T-helper 9 cell (primary cell): Measurements from ENCODE around the gene FBXO7.

Source experiments
- DNase-seq: peaks from one replicate; pipeline ENCODE4 v3.0.0-alpha.2; 2020

Gene FBXO7

DNA sequence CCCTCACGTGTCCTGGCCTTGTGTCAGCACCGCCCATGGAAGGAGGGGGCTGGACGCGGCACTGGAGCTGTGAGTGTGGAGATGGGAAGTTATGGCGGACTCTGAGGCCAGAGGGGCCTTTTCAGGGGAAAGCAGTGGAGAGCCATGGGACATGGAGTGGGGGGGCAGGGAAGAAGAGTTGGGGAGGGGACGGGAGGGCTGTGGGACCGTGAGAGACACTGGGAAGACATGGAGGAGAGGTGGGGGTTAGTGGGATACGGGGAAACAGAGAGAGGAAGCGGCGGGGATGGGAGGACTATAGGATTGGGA lies 58.2 kb downstream of the FBXO7 start:
- DNase-seq = no peak

DNA sequence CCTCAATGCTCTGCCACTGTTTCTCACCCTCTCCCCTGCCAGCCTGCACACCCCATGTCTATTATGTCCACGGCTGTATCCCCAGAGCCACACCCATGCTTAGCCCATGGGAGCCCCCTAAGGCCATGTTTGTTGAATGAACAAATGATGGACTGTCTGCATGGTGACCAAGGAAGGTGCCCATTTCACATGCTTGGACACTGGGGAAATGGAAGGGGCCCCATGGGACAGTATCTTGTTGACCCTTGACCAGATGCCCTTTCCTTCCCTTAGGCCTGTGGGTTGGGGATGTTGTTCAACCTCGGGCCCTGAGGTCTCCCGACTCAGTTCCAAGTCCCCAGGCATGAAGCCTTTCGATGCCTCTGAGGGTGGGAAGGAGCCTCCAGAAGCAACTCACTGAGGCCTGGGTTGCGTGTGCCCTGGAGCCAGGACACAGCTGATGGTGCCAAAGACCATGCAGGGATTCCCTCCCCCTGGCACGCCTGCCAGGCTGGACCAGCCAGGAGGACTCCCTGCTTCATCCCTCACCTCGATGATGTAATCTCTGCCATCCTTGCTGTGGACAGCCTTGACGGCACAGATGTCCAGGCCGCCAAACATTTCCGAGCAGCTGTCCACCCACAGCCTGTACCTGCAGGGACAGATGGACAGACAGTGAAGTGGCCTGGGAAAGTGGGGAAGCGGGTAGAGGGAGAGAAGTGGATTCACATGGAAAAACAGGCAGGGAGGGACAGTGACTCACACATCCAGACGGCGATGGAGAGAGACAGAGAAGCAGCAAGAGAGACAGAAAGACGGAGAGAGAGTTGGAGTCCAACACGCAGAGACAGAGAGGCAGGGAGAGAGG lies 58.9 kb downstream of the FBXO7 start:
- no peak for DNase-seq

GRCh38 chr22:32534252-32535235 lies 59.9 kb downstream of the FBXO7 start:
- no peak for DNase-seq

DNA sequence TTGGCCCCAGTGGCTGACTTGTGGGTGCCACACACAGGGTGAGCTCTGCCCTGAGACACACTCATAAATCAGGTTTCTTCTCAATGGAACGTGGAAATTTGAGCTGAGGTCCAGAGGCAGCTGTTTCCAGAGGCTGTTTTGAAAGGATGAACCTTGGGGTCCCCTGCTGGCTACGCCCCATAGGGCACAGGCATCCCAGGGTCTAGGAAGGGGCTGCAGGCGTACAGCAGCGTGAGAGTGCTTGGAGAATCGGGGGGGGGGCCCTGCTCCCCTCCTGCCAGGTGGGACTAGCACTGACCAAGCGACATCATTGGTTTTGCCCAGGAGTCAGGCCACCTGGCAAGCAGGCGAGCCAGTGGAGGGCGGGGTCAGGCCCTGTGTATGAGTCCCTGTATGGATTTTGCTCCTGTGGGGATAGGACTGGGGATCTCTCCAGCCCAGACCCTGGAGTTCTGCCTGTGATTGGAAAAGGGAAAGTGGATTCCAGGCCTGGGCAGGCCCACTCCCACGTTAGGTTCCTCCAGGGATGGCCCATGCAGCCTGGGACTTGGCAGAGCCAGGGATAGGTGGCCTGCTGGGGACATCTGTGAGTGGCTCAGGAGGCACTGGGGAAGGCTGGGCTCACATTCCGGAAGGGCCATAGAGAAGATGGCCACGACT lies 61.0 kb downstream of the FBXO7 start:
- DNase-seq = no peak

DNA sequence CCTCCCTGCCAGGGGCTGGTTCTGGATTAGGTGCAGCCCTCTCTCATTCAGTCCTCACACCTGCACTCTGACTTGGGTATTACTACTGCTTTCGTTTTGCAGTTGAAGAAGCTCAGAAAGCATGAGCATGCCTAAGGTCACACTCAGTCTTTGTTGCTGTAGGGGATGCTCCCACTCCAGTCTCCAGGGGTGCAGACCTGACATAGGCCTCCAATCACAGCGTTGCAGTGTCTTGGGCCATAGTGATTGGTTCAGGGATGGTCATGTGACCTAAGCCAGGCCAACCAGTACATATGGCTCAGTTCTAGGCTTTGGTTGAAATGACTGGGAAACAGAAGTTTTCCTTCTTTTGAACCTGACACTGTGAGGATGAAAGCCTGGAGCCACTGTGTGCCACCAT lies 61.7 kb downstream of the FBXO7 start:
- DNase-seq = no peak

DNA sequence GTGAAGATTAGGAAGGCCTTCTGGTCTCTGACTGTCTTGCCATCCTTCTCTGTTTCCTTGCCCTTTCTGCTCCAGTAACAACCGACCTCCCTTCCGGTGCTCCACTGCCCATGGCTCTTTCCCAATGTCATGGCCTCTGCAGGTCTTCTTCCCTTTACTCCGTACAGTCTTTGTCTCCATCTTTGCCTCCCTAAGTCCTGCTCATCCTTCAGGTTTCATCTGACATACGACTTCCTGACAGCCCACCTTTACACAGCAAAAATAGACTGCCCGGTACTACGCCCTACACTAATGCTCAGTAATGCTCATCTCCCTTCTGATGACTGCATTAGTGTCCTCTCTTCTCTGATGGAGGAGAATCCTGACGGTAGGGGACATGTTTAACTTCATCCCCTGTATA lies 63.9 kb downstream of the FBXO7 start:
- no peak for DNase-seq

DNA sequence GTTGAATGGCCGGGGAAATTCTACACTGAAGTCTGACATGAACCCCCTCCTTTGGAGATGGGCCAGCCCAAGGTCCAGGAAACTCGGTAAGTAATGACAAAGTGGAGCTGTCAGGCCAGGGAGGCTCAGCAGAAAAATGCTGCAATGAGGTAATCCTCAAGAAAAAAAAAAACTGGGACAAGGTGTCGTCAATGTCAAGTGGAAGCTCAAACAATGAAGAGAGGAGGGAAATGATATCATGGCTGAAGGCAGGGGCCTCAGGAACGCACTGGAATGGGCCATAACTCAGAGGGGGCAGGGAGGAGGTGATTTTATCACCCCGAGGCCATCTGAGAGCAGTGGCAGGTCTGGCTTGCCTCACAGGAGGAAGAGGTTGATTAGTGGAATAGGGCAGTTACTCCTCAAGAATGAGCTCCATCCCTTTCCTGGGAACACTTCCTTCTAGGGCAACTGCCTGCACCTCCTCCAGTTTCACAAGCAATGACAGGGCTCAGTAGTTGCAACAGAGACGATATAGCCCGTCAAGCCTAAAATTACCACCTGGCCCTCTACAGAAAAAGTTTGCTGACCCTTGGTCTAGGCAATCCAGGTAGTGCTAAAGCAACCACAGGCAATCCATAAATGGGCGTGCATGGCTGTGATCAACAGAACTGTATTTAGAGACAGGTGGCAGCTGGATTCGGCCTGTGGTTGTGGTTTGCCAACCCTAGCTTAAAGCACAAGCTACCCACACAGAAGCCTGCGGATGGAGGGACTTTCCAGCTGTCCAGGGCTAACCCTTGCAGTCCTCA lies 65.2 kb downstream of the FBXO7 start:
- no peak for DNase-seq

GRCh38 chr22:32541481-32541880 lies 66.9 kb downstream of the FBXO7 start:
- DNase-seq = no peak

GRCh38 chr22:32542066-32542676 lies 67.6 kb downstream of the FBXO7 start:
- no peak for DNase-seq

DNA sequence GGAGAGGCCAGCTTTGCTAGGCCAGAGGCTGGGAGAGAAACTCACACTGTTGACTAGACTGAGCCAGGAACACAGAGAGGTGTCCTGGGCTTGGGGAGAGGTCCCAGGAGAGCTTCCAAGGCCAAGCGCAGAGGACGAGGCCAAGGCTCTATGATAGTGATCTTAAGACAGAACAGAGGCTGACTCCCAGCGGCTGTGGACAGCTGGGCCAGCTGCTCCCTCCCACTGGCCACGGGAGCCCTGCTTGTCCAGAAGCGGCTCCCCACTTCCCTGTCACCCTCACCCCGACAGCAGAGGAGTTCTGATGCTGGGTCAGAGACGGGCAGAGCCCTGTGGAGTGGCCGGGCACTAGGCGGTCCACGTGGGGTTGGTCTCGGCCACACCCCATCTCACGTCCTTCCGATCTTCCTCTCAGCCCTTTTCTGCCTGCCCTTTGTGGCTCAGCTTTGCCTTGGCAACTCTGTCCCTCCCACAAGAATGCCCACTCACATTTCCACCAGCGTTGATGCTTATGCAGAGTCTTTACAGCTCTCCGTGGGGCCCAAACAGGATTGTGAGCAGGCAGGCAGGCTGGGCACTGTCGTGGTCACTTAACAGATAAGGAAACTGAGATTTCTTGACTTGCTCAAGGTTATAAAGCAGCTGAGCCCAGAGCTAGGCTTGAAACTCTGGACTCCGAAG lies 68.2 kb downstream of the FBXO7 start:
- DNase-seq = no peak

GRCh38 chr22:32544953-32545558 lies 70.4 kb downstream of the FBXO7 start:
- DNase-seq = no peak

DNA sequence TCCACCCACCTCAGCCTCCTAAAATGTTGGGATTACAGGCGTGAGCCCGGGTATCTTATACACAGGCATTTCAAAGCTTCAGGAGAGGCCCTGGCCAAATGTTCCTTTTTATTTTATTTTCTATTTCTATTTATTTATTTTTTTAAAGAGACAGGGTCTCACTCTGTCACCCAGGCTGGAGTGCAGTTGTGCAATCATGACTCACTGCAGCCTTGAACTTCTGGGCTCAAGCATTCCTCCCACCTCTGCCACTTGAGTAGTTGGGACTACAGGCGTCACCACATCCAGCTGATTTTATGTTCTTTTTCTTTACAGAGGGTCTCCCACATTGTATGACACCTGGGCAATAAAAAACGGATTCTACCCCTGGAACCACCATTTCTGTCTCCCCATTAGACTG lies 71.2 kb downstream of the FBXO7 start:
- DNase-seq = no peak

GRCh38 chr22:32546496-32546895 lies 71.9 kb downstream of the FBXO7 start:
- DNase-seq = no peak

DNA sequence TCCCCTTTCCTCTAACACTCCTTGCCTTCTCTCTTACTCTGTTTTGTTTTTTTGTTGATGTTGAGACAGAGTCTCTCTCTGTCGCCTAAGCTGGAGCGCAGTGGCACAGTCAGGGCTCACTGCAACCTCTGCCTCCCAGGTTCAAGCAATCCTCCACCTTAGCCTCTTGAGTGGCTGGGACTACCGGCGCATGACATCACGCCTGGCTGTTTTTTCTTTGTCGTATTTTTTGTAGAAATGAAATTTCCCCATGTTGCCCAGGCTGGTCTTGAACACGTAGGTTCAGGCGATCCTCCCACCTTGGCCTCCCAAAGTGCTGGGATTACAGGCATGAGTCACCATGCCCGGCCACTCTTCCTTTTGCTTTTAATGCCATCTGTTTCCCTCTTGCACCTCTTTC lies 72.3 kb downstream of the FBXO7 start:
- DNase-seq = no peak

- DNase-seq = no peak
Observed at GRCh38 chr22:32548039-32548438, 73.4 kb downstream of the FBXO7 start.
